Loucy (cell line): Measurements from ENCODE around the gene TES.

ENCODE experiments used
- CTCF ChIP-seq: fragments of 200-600 bp; sonication (generic); conservative IDR thresholded peaks from 2 replicates; pipeline ENCODE4 v1.5.1; 2014; ENCODE audit warnings: mild to moderate bottlenecking, antibody characterized with exemption, low read length
- EZH2phosphoT487 ChIP-seq: fragments of 200-600 bp; IDR thresholded peaks from 2 replicates; pipeline ENCODE4 v1.6.1; 2018; ENCODE audit warnings: antibody characterized with exemption, mild to moderate bottlenecking, moderate library complexity, borderline replicate concordance

GRCh38 chr7:116257156-116257555 is 46.8 kb downstream of the TES start:
- TF ChIP-seq CTCF: no peak
- TF ChIP-seq EZH2phosphoT487: no peak
